Mucosa of descending colon (tissue), 3 donors: ENCODE measurements around the gene PORCN. TPM values are rescaled to one million over a fixed set of nuclear protein-coding genes. Genes with fewer than 3 reads are reported as not detected.

Experiments used
- ATAC-seq: fragments of 200-7000 bp; cut with Tn5 transposase; one replicate; pipeline ENCODE4 v1.9.1; 2020; ENCODE audit warnings: mild to moderate bottlenecking, moderate library complexity
- DNase-seq, 3 donors: peaks; one replicate each; pipeline ENCODE4 v3.0.0-alpha.2; 2020
- H3K36me3 ChIP-seq: fragments of 200-600 bp; one replicate; pipeline ENCODE4 v1.8.0; 2021; ENCODE audit warnings: low read depth, mild to moderate bottlenecking
- H3K4me1 ChIP-seq: fragments of 200-600 bp; one replicate; pipeline ENCODE4 v1.8.0; 2021; ENCODE audit warnings: low read depth, mild to moderate bottlenecking
- H3K4me3 ChIP-seq: fragments of 200-600 bp; one replicate; pipeline ENCODE4 v1.8.0; 2021; ENCODE audit warnings: mild to moderate bottlenecking
- H3K9me3 ChIP-seq: fragments of 200-600 bp; one replicate; pipeline ENCODE4 v1.8.0; 2021; ENCODE audit warnings: mild to moderate bottlenecking
- CTCF ChIP-seq: fragments of 200-600 bp; IDR thresholded peaks from one replicate; pipeline ENCODE4 v1.8.0; 2022; ENCODE audit warnings: antibody characterized with exemption, mild to moderate bottlenecking
- intact Hi-C, 2 donors: fragments of 100-400 bp; cut with DNase I in 1 of 2; cut with micrococcal nuclease in 1 of 2; formaldehyde crosslinking; loops; one replicate each; pipeline versions ENCODE4 v1.11.0 to v1.11.1; 2022; cut with DNase I, micrococcal nuclease
- long read RNA-seq, 2 donors: library from polyadenylated mRNA; unstranded; transcript quantifications; one replicate each; pipeline ENCODE4 v2.0.0, GENCODE V29; 2019 to 2021
- total RNA-seq, 3 donors: library from RNA; stranded (reverse); fragmentation: NEBNext Ultra II Directional in 2 of 3; extraction: Animal tissue kit (Norgen Biotek cat#: 25700) in 2 of 3; gene quantifications; one replicate each; pipeline versions ENCODE4 v1.2.1 to v1.2.4, GENCODE V29; 2021 to 2023
- donor health status: DM: no; HTN: no; CAD: no; lungs with moderate emphysema.
- donor health status: DM: no; HTN: no; CAD: no.
- donor health status: DM: no; HTN: yes; CAD: no.

PORCN gene
- total RNA-seq = 1 to 10 TPM; 3.9 to 9.2 (median 6.3) TPM
- long read RNA-seq, donor 1, transcript PORCN-204 (13 exons, 1,672 nt) = major isoform, 5 of 15 reads
- long read RNA-seq, donor 1, partial matches to known transcripts = 0 of 15 reads
- long read RNA-seq, donor 1, other reads (novel, unspliced or antisense) = 10 of 15 reads
- long read RNA-seq, donor 2, partial matches to known transcripts = 1 of 4 reads
- long read RNA-seq, donor 2, other reads (novel, unspliced or antisense) = 1 of 4 reads

- no peak for TF ChIP-seq CTCF
- peak; percentile 96 for ATAC-seq
- H3K4me3 ChIP-seq = peak within 1 kb of the TSS; percentile 32
- no peaks in the 10 kb centered on the region for H3K9me3 ChIP-seq
- no peaks in the 10 kb centered on the region for H3K36me3 ChIP-seq
- H3K4me1 ChIP-seq = no peaks in the 10 kb centered on the region
- intact Hi-C loops = no loop called here
- DNase-seq = peak; percentile 83 to 89 (median 89)
Measured at GRCh38 chrX:48508400-48509244, at the start of gene PORCN. Gene PORCN (plus strand): TSS chrX:48508992. CDS start chrX:48509821, 829 bp downstream.

- no peak for ATAC-seq
- no peak overlapping the region for H3K4me3 ChIP-seq
- TF ChIP-seq CTCF = no peak
- H3K4me1 ChIP-seq = no peaks in the 10 kb centered on the region
- H3K36me3 ChIP-seq = no peaks in the 10 kb centered on the region
- DNase-seq = no peak
- intact Hi-C loops = no loop called here
- H3K9me3 ChIP-seq = no peaks in the 10 kb centered on the region
Measured at GRCh38 chrX:48459483-48459882, 49.3 kb upstream of the PORCN start.

GRCh38 chrX:48460031-48460430 is 48.8 kb upstream of the PORCN start:
- H3K36me3 ChIP-seq = no peaks in the 10 kb centered on the region
- ATAC-seq (no peak), DNase-seq (no peak)
- intact Hi-C loops = no loop called here
- no peak for TF ChIP-seq CTCF
- no peaks in the 10 kb centered on the region for H3K9me3 ChIP-seq
- H3K4me1 ChIP-seq = no peaks in the 10 kb centered on the region
- H3K4me3 ChIP-seq = no peak overlapping the region

- no peak for ATAC-seq
- H3K4me1 ChIP-seq = no peaks in the 10 kb centered on the region
- intact Hi-C loops = no loop called here
- no peaks in the 10 kb centered on the region for H3K36me3 ChIP-seq
- H3K4me3 ChIP-seq = no peak overlapping the region
- no peak for TF ChIP-seq CTCF
- no peak for DNase-seq
- H3K9me3 ChIP-seq = no peaks in the 10 kb centered on the region
Measured at GRCh38 chrX:48460606-48461005, 48.2 kb upstream of the PORCN start.

GRCh38 chrX:48461830-48462229 is 47.0 kb upstream of the PORCN start:
- Histone ChIP-seq H3K4me1 (no peaks in the 10 kb centered on the region), H3K9me3 (no peaks in the 10 kb centered on the region), H3K36me3 (no peaks in the 10 kb centered on the region), H3K4me3 (no peak overlapping the region)
- intact Hi-C loops = no loop called here
- ATAC-seq (no peak), DNase-seq (no peak)
- TF ChIP-seq CTCF = no peak
